PC-9 (cell line): ENCODE data around the gene RCAN1.
"Not testable (repeated sequence)": the region's sequence is repeated elsewhere in the genome, so short reads cannot be mapped to it uniquely, and the experiment has no call there.

ENCODE experiments used
- EZH2 ChIP-seq: fragments of 200-600 bp; sonication (generic); IDR thresholded peaks from 2 replicates; pipeline ENCODE4 v1.8.0; 2017; ENCODE audit warnings: antibody characterized with exemption, low read depth
- TF ChIP-seq, protein P1 (sequence below): fragments of 200-600 bp; sonication (generic); conservative IDR thresholded peaks from 2 replicates; pipeline ENCODE4 v1.6.1; 2017; ENCODE audit warnings: mixed run types, antibody characterized with exemption, mild to moderate bottlenecking, moderate library complexity

DNA sequence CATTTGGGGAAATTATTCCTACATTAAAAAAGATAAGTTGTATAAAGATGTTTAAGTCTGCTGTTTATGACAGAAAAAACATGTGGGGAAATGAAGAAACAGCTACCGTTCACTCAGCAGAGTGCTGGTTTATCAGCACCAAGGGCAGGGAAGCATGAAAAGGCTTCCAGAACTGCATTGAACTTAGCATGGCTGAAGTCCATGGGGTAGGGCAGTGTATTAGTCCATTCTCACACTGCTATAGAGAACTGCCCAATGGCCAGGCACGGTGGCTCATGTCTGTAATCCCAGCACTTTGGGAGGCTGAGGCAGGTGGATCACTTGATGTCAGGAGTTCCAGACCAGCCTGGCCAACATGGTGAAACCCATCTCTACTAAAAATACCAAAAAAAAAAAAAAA is 51.5 kb downstream of the RCAN1 start:
- TF ChIP-seq, protein P1, sequence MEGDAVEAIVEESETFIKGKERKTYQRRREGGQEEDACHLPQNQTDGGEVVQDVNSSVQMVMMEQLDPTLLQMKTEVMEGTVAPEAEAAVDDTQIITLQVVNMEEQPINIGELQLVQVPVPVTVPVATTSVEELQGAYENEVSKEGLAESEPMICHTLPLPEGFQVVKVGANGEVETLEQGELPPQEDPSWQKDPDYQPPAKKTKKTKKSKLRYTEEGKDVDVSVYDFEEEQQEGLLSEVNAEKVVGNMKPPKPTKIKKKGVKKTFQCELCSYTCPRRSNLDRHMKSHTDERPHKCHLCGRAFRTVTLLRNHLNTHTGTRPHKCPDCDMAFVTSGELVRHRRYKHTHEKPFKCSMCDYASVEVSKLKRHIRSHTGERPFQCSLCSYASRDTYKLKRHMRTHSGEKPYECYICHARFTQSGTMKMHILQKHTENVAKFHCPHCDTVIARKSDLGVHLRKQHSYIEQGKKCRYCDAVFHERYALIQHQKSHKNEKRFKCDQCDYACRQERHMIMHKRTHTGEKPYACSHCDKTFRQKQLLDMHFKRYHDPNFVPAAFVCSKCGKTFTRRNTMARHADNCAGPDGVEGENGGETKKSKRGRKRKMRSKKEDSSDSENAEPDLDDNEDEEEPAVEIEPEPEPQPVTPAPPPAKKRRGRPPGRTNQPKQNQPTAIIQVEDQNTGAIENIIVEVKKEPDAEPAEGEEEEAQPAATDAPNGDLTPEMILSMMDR = not testable (repeated sequence)
- TF ChIP-seq EZH2 = not testable (repeated sequence)
